ENCODE measurements around the gene SUPT3H. TPM values are rescaled to one million over a fixed set of nuclear protein-coding genes. Genes with fewer than 3 reads are reported as not detected.

The SUPT3H gene
- total RNA-seq, 2 experiments from 2014 or later, result 13.6 to 14.4 TPM

DNA sequence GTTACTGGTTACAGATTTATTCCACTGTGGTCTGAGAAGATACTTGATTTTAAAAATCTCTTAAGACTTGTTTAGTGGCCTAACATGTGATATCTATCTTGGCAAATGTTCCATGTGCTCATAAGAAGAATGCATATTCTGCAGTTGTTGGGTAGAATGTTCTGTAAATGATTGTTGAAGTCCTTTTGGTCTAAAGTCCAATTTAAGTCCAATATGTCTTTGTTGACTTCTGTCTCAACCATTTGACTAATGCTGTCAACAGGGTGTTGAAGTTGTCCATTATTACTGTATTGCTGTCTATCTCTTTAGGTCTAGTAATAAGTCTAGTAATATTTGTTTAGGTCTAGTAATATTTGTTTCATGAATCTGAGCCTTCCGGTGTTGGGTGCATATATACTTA lies 437.4 kb downstream of the SUPT3H start:
- no peak for DNase-seq
- Mint-ChIP-seq H3K9me3 (peaks cover 37% of the 10 kb centered on the region), H3K4me1 (peaks cover 51% of the 10 kb centered on the region), H3K36me3 (peaks cover 51% of the 10 kb centered on the region), H3K4me3 (no peak overlapping the region), H3K27me3 (no peaks in the 10 kb centered on the region), H3K27ac (peak overlapping the region; percentile 4)

DNA sequence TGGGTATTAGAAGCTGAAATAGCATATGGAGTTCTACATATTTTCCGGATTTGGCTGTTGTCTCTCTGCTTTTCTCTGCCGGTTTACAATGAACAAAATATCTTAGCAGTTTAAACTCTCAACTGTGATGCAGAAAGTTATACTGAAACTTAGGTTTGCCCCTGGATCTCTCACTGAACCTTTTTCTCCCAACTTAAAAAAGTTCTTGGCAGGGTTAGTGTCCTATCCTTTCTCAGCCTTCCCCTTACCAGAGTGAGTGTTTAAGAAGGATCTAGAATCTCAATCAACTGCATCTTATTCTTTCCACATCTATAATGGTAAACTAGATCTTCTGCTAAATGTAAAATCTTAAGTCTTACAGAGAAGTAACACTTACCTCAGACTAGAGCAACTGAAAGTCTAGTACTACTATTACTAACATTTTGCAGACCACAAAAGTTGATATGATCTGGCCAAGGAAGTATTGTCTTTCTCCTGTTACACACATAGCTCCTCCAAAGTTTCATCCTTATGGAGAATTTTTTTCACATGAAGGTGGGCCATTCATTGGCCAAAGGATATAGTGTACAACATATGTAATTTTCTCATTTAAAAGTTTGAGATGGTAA lies 441.9 kb downstream of the SUPT3H start:
- no peaks in the 10 kb centered on the region for H3K27me3 Mint-ChIP-seq
- peaks cover 17% of the 10 kb centered on the region for H3K9me3 Mint-ChIP-seq
- peak overlapping the region; percentile 92 for H3K27ac Mint-ChIP-seq
- peaks cover 28% of the 10 kb centered on the region for H3K36me3 Mint-ChIP-seq
- peaks cover 55% of the 10 kb centered on the region for H3K4me1 Mint-ChIP-seq
- no peak for DNase-seq
- peak overlapping the region; percentile 37 for H3K4me3 Mint-ChIP-seq

GRCh38 chr6:44933108-44933507 lies 444.6 kb downstream of the SUPT3H start:
- peak overlapping the region; percentile 94 for H3K27ac Mint-ChIP-seq
- no peak for DNase-seq
- peak overlapping the region; percentile 80 for H3K4me3 Mint-ChIP-seq
- no peaks in the 10 kb centered on the region for H3K27me3 Mint-ChIP-seq
- peaks cover 14% of the 10 kb centered on the region for H3K36me3 Mint-ChIP-seq
- H3K9me3 Mint-ChIP-seq, result peaks cover 4% of the 10 kb centered on the region
- peaks cover 52% of the 10 kb centered on the region for H3K4me1 Mint-ChIP-seq

DNA sequence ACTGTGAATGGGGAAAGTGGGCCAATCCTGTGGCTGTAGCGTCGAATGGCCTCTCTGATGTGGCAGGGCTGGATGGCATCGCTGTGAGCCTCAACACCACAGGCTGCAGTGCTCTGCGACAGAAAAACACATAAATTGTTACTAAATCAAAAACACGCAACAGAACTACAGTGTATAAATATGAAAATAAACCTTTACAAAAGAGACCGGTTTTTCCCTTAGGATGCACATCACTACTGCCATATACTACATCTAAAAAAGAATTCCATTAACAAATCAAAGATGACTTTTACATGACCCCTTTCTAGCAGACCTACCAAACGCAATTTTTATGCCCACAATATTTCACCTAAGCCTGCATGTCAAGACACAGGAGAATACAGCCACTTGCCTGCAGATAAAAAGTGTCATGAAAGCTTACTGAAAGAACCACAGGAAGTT lies 445.1 kb downstream of the SUPT3H start:
- Mint-ChIP-seq H3K27me3 (no peaks in the 10 kb centered on the region), H3K9me3 (peaks cover 5% of the 10 kb centered on the region)

DNA sequence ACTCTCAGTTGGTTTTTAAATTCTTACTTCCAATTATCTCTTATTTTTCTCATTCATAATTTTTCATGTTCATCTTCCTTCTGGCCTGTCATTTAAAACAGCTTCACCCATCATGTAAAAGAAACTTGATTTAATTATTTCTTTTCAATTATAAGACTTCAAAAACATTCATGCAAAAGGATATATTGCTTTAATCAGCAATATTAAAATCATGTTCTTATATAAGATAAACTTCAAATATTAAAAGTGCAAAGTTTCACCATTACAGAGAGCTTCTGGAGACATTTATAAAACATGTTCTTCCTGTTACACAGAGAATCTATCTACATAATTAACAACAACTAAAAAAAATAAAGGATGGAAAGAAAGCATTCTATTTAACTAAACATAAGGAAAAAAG lies 446.3 kb downstream of the SUPT3H start:
- Mint-ChIP-seq H3K27ac (peak overlapping the region; percentile 81), H3K4me1 (peaks cover 51% of the 10 kb centered on the region), H3K36me3 (peaks cover 12% of the 10 kb centered on the region), H3K4me3 (peak overlapping the region; percentile 51), H3K27me3 (no peaks in the 10 kb centered on the region), H3K9me3 (peaks cover 5% of the 10 kb centered on the region)
- no peak for DNase-seq

More for the DNA sequence above, 445.1 kb downstream of the SUPT3H start:
- peak; percentile 34 for DNase-seq
- Mint-ChIP-seq H3K27ac (peak overlapping the region; percentile 94), H3K36me3 (peaks cover 12% of the 10 kb centered on the region), H3K4me1 (peaks cover 53% of the 10 kb centered on the region), H3K4me3 (peak overlapping the region; percentile 80)

- Mint-ChIP-seq H3K27me3 (no peaks in the 10 kb centered on the region), H3K36me3 (peaks cover 12% of the 10 kb centered on the region), H3K4me1 (peaks cover 59% of the 10 kb centered on the region), H3K4me3 (no peak overlapping the region), H3K9me3 (peaks cover 5% of the 10 kb centered on the region), H3K27ac (no peak overlapping the region)
- no peak for DNase-seq
Observed at GRCh38 chr6:44926556-44926955, 451.2 kb downstream of the SUPT3H start.

DNA sequence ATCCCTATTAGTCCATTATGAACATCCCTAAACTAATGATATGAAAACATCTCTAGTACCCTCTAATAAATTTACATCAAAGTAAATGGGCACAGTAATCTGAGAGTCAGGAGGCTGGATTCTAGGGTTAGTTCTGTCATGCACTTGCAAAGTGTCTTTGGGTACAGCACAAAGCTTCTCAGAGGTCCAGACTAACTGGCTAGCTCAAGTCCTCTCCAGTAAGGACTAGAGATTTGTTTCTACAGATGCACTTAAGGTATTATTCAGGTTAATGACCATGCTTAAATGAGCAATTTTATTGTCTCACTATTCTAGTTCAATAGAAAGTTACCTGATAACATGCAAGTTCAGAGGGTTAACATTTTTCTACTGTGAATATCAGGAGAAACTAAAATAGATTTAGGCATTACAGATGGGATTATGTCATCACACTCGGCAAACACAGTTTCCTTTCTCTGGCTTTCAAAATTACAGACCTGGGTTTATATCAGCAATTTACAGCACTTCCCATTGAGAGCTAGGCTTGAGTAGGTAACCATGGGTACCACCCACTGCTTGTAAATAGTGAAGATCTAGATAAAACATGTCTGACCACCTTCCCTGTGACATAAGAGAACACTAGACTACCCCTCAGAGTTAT lies 452.5 kb downstream of the SUPT3H start:
- peak overlapping the region; percentile 53 for H3K4me3 Mint-ChIP-seq

DNA sequence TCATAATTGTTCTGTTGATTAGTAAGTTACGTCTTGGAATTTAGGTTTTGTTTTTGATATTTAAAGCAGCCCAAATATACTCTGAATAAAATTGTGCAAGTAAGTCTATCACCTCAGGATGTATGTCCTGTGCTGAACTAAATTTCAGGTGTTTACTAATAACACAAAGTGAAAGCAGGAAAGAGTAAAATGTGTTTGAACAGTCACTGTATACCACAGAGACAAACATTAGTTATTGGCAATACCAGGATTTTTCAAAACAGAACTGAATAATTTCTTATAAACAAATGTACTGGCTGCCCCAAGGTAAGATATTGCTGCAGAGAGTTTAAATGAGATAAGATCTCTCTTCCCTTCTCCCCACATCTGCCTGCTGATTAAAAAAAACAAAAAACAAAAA lies 454.3 kb downstream of the SUPT3H start:
- peaks cover 5% of the 10 kb centered on the region for H3K9me3 Mint-ChIP-seq
- H3K4me3 Mint-ChIP-seq, result peak overlapping the region; percentile 4
- DNase-seq, result no peak
- H3K36me3 Mint-ChIP-seq, result peaks cover 11% of the 10 kb centered on the region
- H3K27ac Mint-ChIP-seq, result peak overlapping the region; percentile 63
- H3K4me1 Mint-ChIP-seq, result peaks cover 65% of the 10 kb centered on the region
- H3K27me3 Mint-ChIP-seq, result no peaks in the 10 kb centered on the region

More for the DNA sequence above, 452.5 kb downstream of the SUPT3H start:
- peak overlapping the region; percentile 80 for H3K27ac Mint-ChIP-seq
- no peak for DNase-seq
- peaks cover 14% of the 10 kb centered on the region for H3K36me3 Mint-ChIP-seq
- peaks cover 56% of the 10 kb centered on the region for H3K4me1 Mint-ChIP-seq
- peaks cover 5% of the 10 kb centered on the region for H3K9me3 Mint-ChIP-seq
- H3K27me3 Mint-ChIP-seq, result no peaks in the 10 kb centered on the region

- no peaks in the 10 kb centered on the region for H3K27me3 Mint-ChIP-seq
- H3K4me3 Mint-ChIP-seq, result peak overlapping the region; percentile 42
- H3K27ac Mint-ChIP-seq, result peak overlapping the region; percentile 72
- H3K9me3 Mint-ChIP-seq, result no peaks in the 10 kb centered on the region
- no peak for DNase-seq
- H3K36me3 Mint-ChIP-seq, result peaks cover 8% of the 10 kb centered on the region
- peaks cover 65% of the 10 kb centered on the region for H3K4me1 Mint-ChIP-seq
Observed at GRCh38 chr6:44921798-44922197, 455.9 kb downstream of the SUPT3H start.

GRCh38 chr6:44920952-44921491 lies 456.7 kb downstream of the SUPT3H start:
- no peaks in the 10 kb centered on the region for H3K9me3 Mint-ChIP-seq
- DNase-seq, result no peak
- no peaks in the 10 kb centered on the region for H3K27me3 Mint-ChIP-seq
- H3K27ac Mint-ChIP-seq, result peak overlapping the region; percentile 72
- no peak overlapping the region for H3K4me3 Mint-ChIP-seq
- peaks cover 9% of the 10 kb centered on the region for H3K36me3 Mint-ChIP-seq
- peaks cover 67% of the 10 kb centered on the region for H3K4me1 Mint-ChIP-seq

DNA sequence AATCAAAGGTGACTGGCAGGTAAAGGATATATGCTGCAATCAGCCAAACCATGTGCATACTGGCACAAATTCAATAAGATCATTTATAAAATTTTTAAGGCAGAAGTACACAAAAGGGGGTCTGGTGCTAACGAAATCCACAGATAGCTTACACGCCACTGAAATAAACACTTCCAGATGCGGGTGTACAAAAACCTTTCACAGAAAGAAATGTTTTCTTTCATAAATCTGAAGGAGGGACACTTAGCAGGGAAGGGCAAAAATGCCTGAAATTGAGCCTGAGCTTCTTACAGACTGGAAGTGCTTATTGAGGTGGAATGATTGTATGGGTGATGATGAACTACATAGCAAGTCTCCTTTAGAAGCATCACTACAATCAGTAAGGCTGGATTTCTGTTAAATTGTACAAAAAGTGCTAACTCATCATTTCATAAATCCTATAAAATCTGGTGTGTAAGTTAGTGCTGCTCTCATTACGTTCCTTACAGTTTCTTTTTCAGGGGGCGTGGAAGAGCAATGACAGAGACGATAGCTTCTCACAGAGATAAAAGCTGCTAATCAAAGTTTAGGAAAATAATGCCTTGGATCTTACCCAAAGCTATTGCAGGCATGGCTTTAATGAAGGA lies 458.9 kb downstream of the SUPT3H start:
- no peak for DNase-seq
- peaks cover 47% of the 10 kb centered on the region for H3K4me1 Mint-ChIP-seq
- no peak overlapping the region for H3K4me3 Mint-ChIP-seq
- H3K9me3 Mint-ChIP-seq, result no peaks in the 10 kb centered on the region
- H3K27me3 Mint-ChIP-seq, result no peaks in the 10 kb centered on the region
- no peak overlapping the region for H3K27ac Mint-ChIP-seq
- H3K36me3 Mint-ChIP-seq, result peaks cover 27% of the 10 kb centered on the region

DNA sequence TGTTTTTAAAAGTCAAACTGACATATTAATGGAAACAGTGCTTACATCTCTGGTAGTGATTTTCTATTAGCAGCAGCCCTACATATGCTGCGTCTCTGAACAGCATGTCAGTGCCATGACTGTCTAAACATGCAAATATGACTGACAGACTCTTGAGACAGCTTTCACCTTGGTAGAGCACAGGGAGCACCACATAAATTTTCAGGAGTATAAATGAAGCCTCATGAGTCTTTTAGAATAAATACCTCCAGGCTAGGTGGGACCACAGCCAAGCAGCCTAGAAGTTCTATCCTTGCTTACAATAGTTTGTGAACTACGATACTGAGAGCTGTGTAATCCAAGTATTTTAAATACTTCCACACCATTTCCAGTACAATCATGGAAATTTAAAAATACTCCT lies 460.3 kb downstream of the SUPT3H start:
- Mint-ChIP-seq H3K4me3 (no peak overlapping the region), H3K27me3 (no peaks in the 10 kb centered on the region), H3K27ac (no peak overlapping the region), H3K4me1 (peaks cover 35% of the 10 kb centered on the region), H3K9me3 (no peaks in the 10 kb centered on the region), H3K36me3 (peaks cover 37% of the 10 kb centered on the region)
- DNase-seq, result no peak

DNA sequence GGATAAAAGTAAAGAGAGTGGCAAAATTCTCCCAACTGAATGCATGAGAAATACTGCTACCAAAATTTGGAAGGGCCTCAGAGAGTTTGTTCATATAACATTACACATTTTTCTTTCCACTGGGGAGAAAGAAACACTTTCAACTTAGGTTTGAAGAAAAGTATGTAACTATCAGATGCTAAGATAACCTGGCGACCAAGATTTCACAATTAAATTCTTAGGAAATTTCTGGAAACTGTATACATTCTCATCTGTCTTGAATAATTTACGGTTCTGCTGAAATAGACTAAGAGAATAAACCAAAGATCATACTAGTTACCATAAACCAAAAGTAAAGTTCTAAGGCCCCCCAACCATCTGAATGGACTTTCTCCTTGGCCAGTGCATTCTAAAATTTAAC lies 462.6 kb downstream of the SUPT3H start:
- Mint-ChIP-seq H3K4me3 (no peak overlapping the region), H3K9me3 (no peaks in the 10 kb centered on the region), H3K27ac (no peak overlapping the region), H3K4me1 (peaks cover 16% of the 10 kb centered on the region), H3K27me3 (no peaks in the 10 kb centered on the region), H3K36me3 (peaks cover 38% of the 10 kb centered on the region)
- DNase-seq, result no peak

GRCh38 chr6:44914141-44914540 lies 463.6 kb downstream of the SUPT3H start:
- Mint-ChIP-seq H3K27me3 (no peaks in the 10 kb centered on the region), H3K27ac (no peak overlapping the region), H3K4me1 (peaks cover 12% of the 10 kb centered on the region), H3K9me3 (no peaks in the 10 kb centered on the region), H3K4me3 (no peak overlapping the region), H3K36me3 (peaks cover 38% of the 10 kb centered on the region)
- no peak for DNase-seq

GRCh38 chr6:44906761-44907160 lies 471.0 kb downstream of the SUPT3H start:
- Mint-ChIP-seq H3K4me3 (no peak overlapping the region), H3K36me3 (peaks cover 33% of the 10 kb centered on the region), H3K27ac (no peak overlapping the region), H3K9me3 (peaks cover 16% of the 10 kb centered on the region), H3K4me1 (peaks cover 4% of the 10 kb centered on the region), H3K27me3 (no peaks in the 10 kb centered on the region)
- no peak for DNase-seq

All from activated naive CD8-positive, alpha-beta T cell treated with anti-CD3 and anti-CD28 coated beads for 36 hours (primary cell).